HEK293 (cell line): ENCODE measurements around the gene YIPF1.

Experiments used
- CTCF ChIA-PET: fragments of 350-600 bp; formaldehyde crosslinking; extraction: SDS; loops from one replicate; lab custom pipeline; 2021; ENCODE audit warnings: antibody characterized with exemption; lab: Yijun Ruan, JAX
- POLR2A ChIA-PET: fragments of 300-600 bp; formaldehyde crosslinking; extraction: SDS; loops from one replicate; lab custom pipeline; 2020; ENCODE audit warnings: antibody characterized with exemption, inconsistent platforms; lab: Yijun Ruan, JAX
- H3K27ac ChIP-seq: fragments of 200-500 bp; sonication (Bioruptor generic); 2 replicates; pipeline ENCODE4 v1.5.1; 2014; ENCODE audit warnings: low read depth, low read length, control low read depth, inconsistent platforms; ENCODE audit errors: extremely low read depth
- H3K36me3 ChIP-seq, 2 experiments: fragments of 200-500 bp in 1 of 2; sonication (Bioruptor generic) in 1 of 2; 1 replicate in 1 of 2; 2 replicates in 1 of 2; pipeline ENCODE4 v1.5.1; 2014 to 2017; ENCODE audit warnings: inconsistent platforms in 2 of 2, low read length in 2 of 2; ENCODE audit not compliant: control insufficient read depth in 2 of 2, insufficient read depth in 1 of 2
- H3K4me1 ChIP-seq: fragments of 200-500 bp; sonication (Bioruptor generic); 2 replicates; pipeline ENCODE4 v1.5.1; 2014; ENCODE audit warnings: mild to moderate bottlenecking, low read length, inconsistent platforms; ENCODE audit not compliant: control insufficient read depth, insufficient read depth
- H3K4me3 ChIP-seq: 2 replicates; pipeline ENCODE4 v1.5.1; 2011; ENCODE audit warnings: low read depth, mild to moderate bottlenecking, control low read depth, low read length, moderate library complexity
- H3K9me3 ChIP-seq: fragments of 200-500 bp; sonication (Bioruptor generic); 2 replicates; pipeline ENCODE4 v1.5.1; 2014; ENCODE audit warnings: low read depth, low read length, inconsistent platforms; ENCODE audit not compliant: control insufficient read depth, insufficient read depth
- GFI1B ChIP-seq: fragments of 450-650 bp; formaldehyde crosslinking; IDR thresholded peaks from 2 replicates; pipeline ENCODE4 v1.5.1; 2016; ENCODE audit warnings: missing biosample characterization, missing genetic modification characterization
- GLI4 ChIP-seq: fragments of 450-650 bp; formaldehyde crosslinking; IDR thresholded peaks from 2 replicates; pipeline ENCODE4 v1.5.1; 2016; ENCODE audit warnings: missing biosample characterization, missing genetic modification characterization
- KLF1 ChIP-seq: fragments of 450-650 bp; formaldehyde crosslinking; IDR thresholded peaks from 2 replicates; pipeline ENCODE4 v1.5.1; 2016; ENCODE audit warnings: missing biosample characterization, missing genetic modification characterization
- ZBTB17 ChIP-seq: fragments of 450-650 bp; formaldehyde crosslinking; IDR thresholded peaks from 2 replicates; pipeline ENCODE4 v1.5.1; 2016; ENCODE audit warnings: missing biosample characterization, missing genetic modification characterization
- ZNF292 ChIP-seq: fragments of 450-650 bp; formaldehyde crosslinking; IDR thresholded peaks from 2 replicates; pipeline ENCODE4 v1.5.1; 2016; ENCODE audit warnings: low read depth, missing biosample characterization, missing genetic modification characterization, borderline replicate concordance
- ZNF362 ChIP-seq: fragments of 450-650 bp; formaldehyde crosslinking; IDR thresholded peaks from 2 replicates; pipeline ENCODE4 v1.5.1; 2016; ENCODE audit warnings: missing biosample characterization, missing genetic modification characterization
- ZNF530 ChIP-seq: fragments of 450-650 bp; formaldehyde crosslinking; IDR thresholded peaks from 2 replicates; pipeline ENCODE4 v1.5.1; 2016; ENCODE audit warnings: low read depth, missing biosample characterization, missing genetic modification characterization
- ZNF692 ChIP-seq: fragments of 450-650 bp; formaldehyde crosslinking; IDR thresholded peaks from 2 replicates; pipeline ENCODE4 v1.5.1; 2016; ENCODE audit warnings: missing biosample characterization, missing genetic modification characterization
- ZNF76 ChIP-seq: fragments of 450-650 bp; formaldehyde crosslinking; IDR thresholded peaks from 2 replicates; pipeline ENCODE4; 2016; ENCODE audit warnings: low read depth, missing biosample characterization, missing genetic modification characterization, borderline replicate concordance
- ZSCAN23 ChIP-seq: fragments of 450-650 bp; formaldehyde crosslinking; IDR thresholded peaks from 2 replicates; pipeline ENCODE4 v1.5.1; 2016; ENCODE audit warnings: missing biosample characterization, missing genetic modification characterization
- TF ChIP-seq, protein P1 (sequence below): fragments of 450-650 bp; formaldehyde crosslinking; IDR thresholded peaks from 2 replicates; pipeline ENCODE4 v1.5.1; 2017; ENCODE audit warnings: missing biosample characterization, missing genetic modification characterization
- TF ChIP-seq, protein P2 (sequence below): fragments of 450-650 bp; formaldehyde crosslinking; IDR thresholded peaks from 2 replicates; pipeline ENCODE4 v1.5.1; 2016; ENCODE audit warnings: missing biosample characterization, missing genetic modification characterization
- TF ChIP-seq, protein P3 (sequence below): fragments of 450-650 bp; formaldehyde crosslinking; IDR thresholded peaks from 2 replicates; pipeline ENCODE4 v1.5.1; 2017; ENCODE audit warnings: missing biosample characterization, mild to moderate bottlenecking, missing genetic modification characterization, moderate library complexity
- TF ChIP-seq, protein P4 (sequence below): fragments of 450-650 bp; formaldehyde crosslinking; IDR thresholded peaks from 2 replicates; pipeline ENCODE4 v1.5.1; 2016; ENCODE audit warnings: missing biosample characterization, missing genetic modification characterization, borderline replicate concordance

Gene YIPF1

GRCh38 chr1:53906121-53906520 is 16.5 kb upstream of the YIPF1 start (continued):
- TF ChIP-seq, protein P1, sequence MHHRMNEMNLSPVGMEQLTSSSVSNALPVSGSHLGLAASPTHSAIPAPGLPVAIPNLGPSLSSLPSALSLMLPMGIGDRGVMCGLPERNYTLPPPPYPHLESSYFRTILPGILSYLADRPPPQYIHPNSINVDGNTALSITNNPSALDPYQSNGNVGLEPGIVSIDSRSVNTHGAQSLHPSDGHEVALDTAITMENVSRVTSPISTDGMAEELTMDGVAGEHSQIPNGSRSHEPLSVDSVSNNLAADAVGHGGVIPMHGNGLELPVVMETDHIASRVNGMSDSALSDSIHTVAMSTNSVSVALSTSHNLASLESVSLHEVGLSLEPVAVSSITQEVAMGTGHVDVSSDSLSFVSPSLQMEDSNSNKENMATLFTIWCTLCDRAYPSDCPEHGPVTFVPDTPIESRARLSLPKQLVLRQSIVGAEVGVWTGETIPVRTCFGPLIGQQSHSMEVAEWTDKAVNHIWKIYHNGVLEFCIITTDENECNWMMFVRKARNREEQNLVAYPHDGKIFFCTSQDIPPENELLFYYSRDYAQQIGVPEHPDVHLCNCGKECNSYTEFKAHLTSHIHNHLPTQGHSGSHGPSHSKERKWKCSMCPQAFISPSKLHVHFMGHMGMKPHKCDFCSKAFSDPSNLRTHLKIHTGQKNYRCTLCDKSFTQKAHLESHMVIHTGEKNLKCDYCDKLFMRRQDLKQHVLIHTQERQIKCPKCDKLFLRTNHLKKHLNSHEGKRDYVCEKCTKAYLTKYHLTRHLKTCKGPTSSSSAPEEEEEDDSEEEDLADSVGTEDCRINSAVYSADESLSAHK (tag by site-specific recombination) = no peak

DNA sequence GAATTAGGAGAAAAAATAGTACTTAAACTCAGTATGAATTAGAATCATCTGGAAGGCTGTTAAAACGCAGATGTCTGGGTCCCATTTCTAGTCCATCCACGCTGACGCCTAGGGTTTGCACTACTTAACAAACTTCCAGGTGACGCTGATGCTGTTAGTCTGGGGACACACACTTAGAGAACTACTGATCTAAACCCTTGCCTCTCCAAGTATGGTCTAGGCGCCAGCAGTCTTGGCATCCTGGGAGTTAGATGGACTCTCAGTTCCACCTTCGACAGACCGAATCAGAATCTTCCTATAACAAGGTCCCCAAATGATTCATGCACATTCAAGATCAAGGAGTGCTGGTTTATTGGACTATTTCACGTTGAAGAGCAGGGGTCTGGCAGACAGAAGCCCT is 15.9 kb upstream of the YIPF1 start:
- TF ChIP-seq GLI4 (tag by site-specific recombination) (no peak), GFI1B (tag by site-specific recombination) (no peak), ZNF76 (tag by site-specific recombination) (no peak), ZNF292 (no peak), ZNF530 (tag by site-specific recombination) (no peak), ZNF362 (no peak), ZSCAN23 (tag by site-specific recombination) (no peak), ZNF692 (no peak), ZBTB17 (tag by site-specific recombination) (no peak), KLF1 (tag by site-specific recombination) (no peak)
- TF ChIP-seq, protein P2, sequence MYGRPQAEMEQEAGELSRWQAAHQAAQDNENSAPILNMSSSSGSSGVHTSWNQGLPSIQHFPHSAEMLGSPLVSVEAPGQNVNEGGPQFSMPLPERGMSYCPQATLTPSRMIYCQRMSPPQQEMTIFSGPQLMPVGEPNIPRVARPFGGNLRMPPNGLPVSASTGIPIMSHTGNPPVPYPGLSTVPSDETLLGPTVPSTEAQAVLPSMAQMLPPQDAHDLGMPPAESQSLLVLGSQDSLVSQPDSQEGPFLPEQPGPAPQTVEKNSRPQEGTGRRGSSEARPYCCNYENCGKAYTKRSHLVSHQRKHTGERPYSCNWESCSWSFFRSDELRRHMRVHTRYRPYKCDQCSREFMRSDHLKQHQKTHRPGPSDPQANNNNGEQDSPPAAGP = no peak
- TF ChIP-seq, protein P3, sequence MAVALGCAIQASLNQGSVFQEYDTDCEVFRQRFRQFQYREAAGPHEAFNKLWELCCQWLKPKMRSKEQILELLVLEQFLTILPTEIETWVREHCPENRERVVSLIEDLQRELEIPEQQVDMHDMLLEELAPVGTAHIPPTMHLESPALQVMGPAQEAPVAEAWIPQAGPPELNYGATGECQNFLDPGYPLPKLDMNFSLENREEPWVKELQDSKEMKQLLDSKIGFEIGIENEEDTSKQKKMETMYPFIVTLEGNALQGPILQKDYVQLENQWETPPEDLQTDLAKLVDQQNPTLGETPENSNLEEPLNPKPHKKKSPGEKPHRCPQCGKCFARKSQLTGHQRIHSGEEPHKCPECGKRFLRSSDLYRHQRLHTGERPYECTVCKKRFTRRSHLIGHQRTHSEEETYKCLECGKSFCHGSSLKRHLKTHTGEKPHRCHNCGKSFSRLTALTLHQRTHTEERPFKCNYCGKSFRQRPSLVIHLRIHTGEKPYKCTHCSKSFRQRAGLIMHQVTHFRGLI (tag by site-specific recombination) = no peak
- Histone ChIP-seq H3K36me3 (no peaks in the 10 kb centered on the region), H3K4me1 (no peaks in the 10 kb centered on the region), H3K27ac (no peak overlapping the region), H3K9me3 (no peaks in the 10 kb centered on the region), H3K4me3 (no peak overlapping the region)
- POLR2A ChIA-PET = no interaction called here
- CTCF ChIA-PET = no interaction called here

- no peaks in the 10 kb centered on the region for H3K36me3 ChIP-seq
- TF ChIP-seq, protein P4, sequence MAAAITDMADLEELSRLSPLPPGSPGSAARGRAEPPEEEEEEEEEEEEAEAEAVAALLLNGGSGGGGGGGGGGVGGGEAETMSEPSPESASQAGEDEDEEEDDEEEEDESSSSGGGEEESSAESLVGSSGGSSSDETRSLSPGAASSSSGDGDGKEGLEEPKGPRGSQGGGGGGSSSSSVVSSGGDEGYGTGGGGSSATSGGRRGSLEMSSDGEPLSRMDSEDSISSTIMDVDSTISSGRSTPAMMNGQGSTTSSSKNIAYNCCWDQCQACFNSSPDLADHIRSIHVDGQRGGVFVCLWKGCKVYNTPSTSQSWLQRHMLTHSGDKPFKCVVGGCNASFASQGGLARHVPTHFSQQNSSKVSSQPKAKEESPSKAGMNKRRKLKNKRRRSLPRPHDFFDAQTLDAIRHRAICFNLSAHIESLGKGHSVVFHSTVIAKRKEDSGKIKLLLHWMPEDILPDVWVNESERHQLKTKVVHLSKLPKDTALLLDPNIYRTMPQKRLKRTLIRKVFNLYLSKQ = no peak
- H3K9me3 ChIP-seq = no peaks in the 10 kb centered on the region
- no peak overlapping the region for H3K27ac ChIP-seq
- POLR2A ChIA-PET = no interaction called here
- no peaks in the 10 kb centered on the region; the same call in 1 of the 2 replicates for H3K4me1 ChIP-seq
- H3K4me3 ChIP-seq = no peak overlapping the region
- CTCF ChIA-PET = no interaction called here
These were observed 12.9 kb upstream of the YIPF1 start for GRCh38 chr1:53902235-53903138.
